Vagina (tissue), 2 donors: ENCODE measurements around the gene PLXDC1.

Experiments
- POLR2A ChIP-seq, 2 donors: fragments of 450-650 bp; IDR thresholded peaks; one replicate each; pipeline ENCODE4 v1.6.1; 2017; ENCODE audit warnings: antibody characterized with exemption in 2 of 2, mild to moderate bottlenecking in 2 of 2, moderate library complexity in 2 of 2
- POLR2AphosphoS5 ChIP-seq, 2 donors: sonication (generic); formaldehyde crosslinking; IDR thresholded peaks; one replicate each; pipeline ENCODE4 v1.9.0; 2017; ENCODE audit warnings: antibody characterized with exemption in 2 of 2, mild to moderate bottlenecking in 2 of 2, low read depth in 1 of 2; ENCODE audit not compliant: insufficient read depth in 1 of 2
- TF ChIP-seq, protein P1 (sequence below), 3 experiments: fragments of 450-650 bp in 2 of 3; fragments of 200-600 bp in 1 of 3; sonication (generic) in 1 of 3; IDR thresholded peaks; one replicate each; pipeline ENCODE4 v1.5.1; 2017 to 2019; ENCODE audit warnings: antibody characterized with exemption in 3 of 3, mild to moderate bottlenecking in 2 of 3, moderate library complexity in 2 of 3

DNA sequence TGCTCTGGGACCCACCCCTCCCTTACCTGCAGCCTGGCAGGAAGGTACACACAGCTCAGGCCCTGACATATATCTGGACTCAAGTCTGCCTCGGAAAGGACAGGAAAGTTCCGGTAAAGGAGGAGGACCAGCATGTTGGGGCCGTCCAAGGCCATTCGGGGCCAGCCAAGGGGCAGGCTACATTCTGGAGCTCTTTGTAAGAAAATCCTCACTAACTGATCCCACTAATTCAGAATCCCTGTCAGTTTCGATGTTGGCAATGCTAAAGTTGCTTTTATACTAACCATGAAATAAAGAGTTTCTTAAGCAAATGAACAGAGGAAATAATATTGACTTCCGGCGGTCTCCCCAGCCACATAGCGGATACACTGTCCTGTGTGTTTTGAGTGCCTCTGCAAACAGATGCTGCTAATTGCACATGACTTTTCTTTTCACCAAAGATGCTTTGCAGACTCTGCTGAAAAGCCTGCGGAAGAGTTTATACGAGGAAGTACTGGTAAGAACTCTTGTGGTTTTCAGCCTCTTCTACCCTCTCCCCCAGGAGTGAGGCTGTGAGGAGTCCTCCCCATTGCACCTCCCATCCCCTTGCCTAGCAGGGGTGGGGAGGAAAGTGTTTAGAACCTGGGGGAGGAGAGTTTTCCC, 54.8 kb downstream of the PLXDC1 start:
- TF ChIP-seq, protein P1, sequence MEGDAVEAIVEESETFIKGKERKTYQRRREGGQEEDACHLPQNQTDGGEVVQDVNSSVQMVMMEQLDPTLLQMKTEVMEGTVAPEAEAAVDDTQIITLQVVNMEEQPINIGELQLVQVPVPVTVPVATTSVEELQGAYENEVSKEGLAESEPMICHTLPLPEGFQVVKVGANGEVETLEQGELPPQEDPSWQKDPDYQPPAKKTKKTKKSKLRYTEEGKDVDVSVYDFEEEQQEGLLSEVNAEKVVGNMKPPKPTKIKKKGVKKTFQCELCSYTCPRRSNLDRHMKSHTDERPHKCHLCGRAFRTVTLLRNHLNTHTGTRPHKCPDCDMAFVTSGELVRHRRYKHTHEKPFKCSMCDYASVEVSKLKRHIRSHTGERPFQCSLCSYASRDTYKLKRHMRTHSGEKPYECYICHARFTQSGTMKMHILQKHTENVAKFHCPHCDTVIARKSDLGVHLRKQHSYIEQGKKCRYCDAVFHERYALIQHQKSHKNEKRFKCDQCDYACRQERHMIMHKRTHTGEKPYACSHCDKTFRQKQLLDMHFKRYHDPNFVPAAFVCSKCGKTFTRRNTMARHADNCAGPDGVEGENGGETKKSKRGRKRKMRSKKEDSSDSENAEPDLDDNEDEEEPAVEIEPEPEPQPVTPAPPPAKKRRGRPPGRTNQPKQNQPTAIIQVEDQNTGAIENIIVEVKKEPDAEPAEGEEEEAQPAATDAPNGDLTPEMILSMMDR (IDR thresholded peaks at IDR 0.05): no peak
- no peak for TF ChIP-seq POLR2A (IDR thresholded peaks at IDR 0.05)
- TF ChIP-seq POLR2AphosphoS5 (IDR thresholded peaks at IDR 0.05; ENCODE audit: insufficient read depth in 1 of 2, low read depth in 1 of 2): no peak
